Body of pancreas (tissue), 4 donors: Measurements from ENCODE around the gene LRSAM1. TPM values are rescaled to one million over a fixed set of nuclear protein-coding genes. Genes with fewer than 3 reads are reported as not detected.

Source experiments
- ATAC-seq: fragments of 150-250 bp; one replicate; pipeline ENCODE4 v1.9.1; 2016
- DNase-seq, 4 donors: peaks; one replicate each; pipeline ENCODE4 v3.0.0-alpha.2; 2019
- H3K27ac ChIP-seq, 4 donors: fragments of 200-600 bp; sonication (generic); 1 replicate in 3 of 4; 2 replicates in 1 of 4; pipeline versions ENCODE4 v1.5.1 to v1.6.1; 2016 to 2019; ENCODE audit warnings: mild to moderate bottlenecking in 1 of 4, mixed read lengths in 1 of 4, moderate library complexity in 1 of 4
- H3K27me3 ChIP-seq, 2 donors: fragments of 200-600 bp; sonication (generic); one replicate each; pipeline ENCODE4 v1.6.0; 2016; ENCODE audit warnings: mild to moderate bottlenecking in 1 of 2
- H3K36me3 ChIP-seq, 2 donors: fragments of 200-600 bp; sonication (generic); replicated peaks in 1 of 2; 2 replicates each; pipeline ENCODE4 v1.5.1; 2016; ENCODE audit warnings: low read depth in 2 of 2; ENCODE audit not compliant: insufficient read depth in 1 of 2
- H3K4me1 ChIP-seq: fragments of 200-600 bp; sonication (generic); one replicate; pipeline ENCODE4 v1.6.0; 2016
- H3K4me3 ChIP-seq, 2 donors: fragments of 200-600 bp; sonication (generic); 1 replicate in 1 of 2; 2 replicates in 1 of 2; pipeline ENCODE4 v1.5.1; 2016 to 2019
- H3K9me3 ChIP-seq, 3 donors: fragments of 200-600 bp; sonication (generic); 1 replicate in 2 of 3; 2 replicates in 1 of 3; pipeline ENCODE4 v1.5.1; 2016
- CTCF ChIP-seq, 7 experiments: fragments of 450-650 bp in 4 of 7; fragments of 200-600 bp in 3 of 7; sonication (generic) in 3 of 7; IDR thresholded peaks; one replicate each; pipeline ENCODE4 v1.5.1; 2016 to 2019; ENCODE audit warnings: antibody characterized with exemption in 7 of 7
- POLR2A ChIP-seq, 3 donors: fragments of 450-650 bp; IDR thresholded peaks; one replicate each; pipeline ENCODE4 v1.6.1; 2016; ENCODE audit warnings: antibody characterized with exemption in 3 of 3, mild to moderate bottlenecking in 2 of 3
- WGBS, 2 donors: methylation state at CpG; one replicate each; pipeline ENCODE4 v1.1.5; 2017; 5-methylcytosine and 5-hydroxymethylcytosine counted together
- intact Hi-C: fragments of 100-400 bp; cut with DNase I; formaldehyde crosslinking; loops from one replicate; pipeline ENCODE4 v1.15.1; 2023
- total RNA-seq, 2 donors: library from RNA; depleted of rRNA; stranded (reverse); fragments of >200 nt; gene quantifications; one replicate each; pipeline ENCODE4 v1.1.0, GENCODE V29; 2016

The LRSAM1 gene
- total RNA-seq, 2 donors from 2014 or later, result 9.6 to 26.0 TPM

GRCh38 chr9:127525401-127526188, 74.3 kb downstream of the LRSAM1 start:
- Histone ChIP-seq H3K36me3 (peaks cover 14 to 33% of the 10 kb centered on the region in 2 donors), H3K27me3 (no peaks in the 10 kb centered on the region), H3K4me3 (no peak overlapping the region), H3K9me3 (peaks cover 0 to 6% (median 0%) of the 10 kb centered on the region in 3 donors), H3K27ac (peak overlapping the region in 1 of 4 donors; percentile 30), H3K4me1 (peaks cover 34% of the 10 kb centered on the region)
- ATAC-seq (no peak), DNase-seq (peak in 2 of 4 donors; percentile 30 to 53)
- intact Hi-C loops, result loop anchor here (5.0 kb wide), 1 partner anchor 62 kb away; no protein-coding TSS in a partner anchor
- WGBS, 2 donors, result 96 to 97% methylated on average over 8 of the region's 8 CpGs
- TF ChIP-seq CTCF (IDR thresholded peaks at IDR 0.05) (peak; percentile 26 to 67 (median 53)), POLR2A (IDR thresholded peaks at IDR 0.05) (no peak)

GRCh38 chr9:127526655-127527559, 75.6 kb downstream of the LRSAM1 start:
- H3K27ac ChIP-seq, result peak overlapping the region in 2 of 4 donors; percentile 24 to 26
- intact Hi-C loops, result loop anchor here (5.0 kb wide), 1 partner anchor 60 kb away; no protein-coding TSS in a partner anchor
- no peaks in the 10 kb centered on the region for H3K27me3 ChIP-seq

GRCh38 chr9:127527560-127528268, 76.4 kb downstream of the LRSAM1 start:
- Histone ChIP-seq H3K9me3 (peaks cover 0 to 6% (median 0%) of the 10 kb centered on the region in 3 donors), H3K4me3 (no peak overlapping the region), H3K4me1 (peaks cover 19% of the 10 kb centered on the region), H3K27me3 (no peaks in the 10 kb centered on the region), H3K27ac (peak overlapping the region in 2 of 4 donors; percentile 13 to 24), H3K36me3 (peaks cover 14 to 34% of the 10 kb centered on the region in 2 donors)
- intact Hi-C loops, result loop anchor here (5.0 kb wide), 1 partner anchor 60 kb away; no protein-coding TSS in a partner anchor
- ATAC-seq (no peak), DNase-seq (no peak)
- TF ChIP-seq POLR2A (IDR thresholded peaks at IDR 0.05), result no peak
- no peak for TF ChIP-seq CTCF (IDR thresholded peaks at IDR 0.05)
- WGBS, 2 donors, result 84 to 87% methylated on average over 11 to 17 of the region's 17 CpGs

More at GRCh38 chr9:127526655-127527559, 75.6 kb downstream of the LRSAM1 start:
- WGBS, 2 donors, result 86% methylated on average over 17 to 30 of the region's 30 CpGs
- TF ChIP-seq CTCF (IDR thresholded peaks at IDR 0.05), result no peak
- TF ChIP-seq POLR2A (IDR thresholded peaks at IDR 0.05), result no peak
- ATAC-seq (no peak), DNase-seq (no peak)
- H3K9me3 ChIP-seq, result peaks cover 0 to 6% (median 0%) of the 10 kb centered on the region in 3 donors
- peaks cover 14 to 34% of the 10 kb centered on the region in 2 donors for H3K36me3 ChIP-seq
- no peak overlapping the region for H3K4me3 ChIP-seq
- peaks cover 21% of the 10 kb centered on the region for H3K4me1 ChIP-seq

- intact Hi-C loops, result loop anchor here (5.0 kb wide), 1 partner anchor 59 kb away; no protein-coding TSS in a partner anchor
- H3K36me3 ChIP-seq, result peaks cover 10 to 29% of the 10 kb centered on the region in 2 donors
Measured at GRCh38 chr9:127528422-127529251, 77.3 kb downstream of the LRSAM1 start.

More at GRCh38 chr9:127528422-127529251, 77.3 kb downstream of the LRSAM1 start:
- ATAC-seq (no peak), DNase-seq (no peak)
- H3K4me1 ChIP-seq, result peaks cover 25% of the 10 kb centered on the region
- peak overlapping the region in 3 of 4 donors; percentile 1 to 32 (median 18) for H3K27ac ChIP-seq
- no peak for TF ChIP-seq CTCF (IDR thresholded peaks at IDR 0.05)
- TF ChIP-seq POLR2A (IDR thresholded peaks at IDR 0.05), result no peak
- H3K9me3 ChIP-seq, result peaks cover 0 to 2% (median 0%) of the 10 kb centered on the region in 3 donors
- 56 to 64% methylated on average over 11 to 15 of the region's 15 CpGs for WGBS, 2 donors
- H3K4me3 ChIP-seq, result no peak overlapping the region
- H3K27me3 ChIP-seq, result no peaks in the 10 kb centered on the region
